NB4 (cell line): ENCODE data around the gene TEAD4.

ENCODE experiments used
- MYC ChIP-seq: IDR thresholded peaks from 2 replicates; pipeline ENCODE4 v1.6.1; 2011; ENCODE audit warnings: low read depth, low read length
- POLR2A ChIP-seq: IDR thresholded peaks from 2 replicates; pipeline ENCODE4 v1.6.1; 2011; ENCODE audit warnings: mild to moderate bottlenecking; ENCODE audit not compliant: insufficient read length; ENCODE audit errors: extremely low read depth
- TF ChIP-seq, protein P1 (sequence below): IDR thresholded peaks from one replicate; pipeline ENCODE4 v1.5.1; 2012; ENCODE audit warnings: low read depth, low read length
- TF ChIP-seq, protein P2 (sequence below): IDR thresholded peaks from 2 replicates; pipeline ENCODE4 v1.6.1; 2011; ENCODE audit warnings: low read depth, low read length

DNA sequence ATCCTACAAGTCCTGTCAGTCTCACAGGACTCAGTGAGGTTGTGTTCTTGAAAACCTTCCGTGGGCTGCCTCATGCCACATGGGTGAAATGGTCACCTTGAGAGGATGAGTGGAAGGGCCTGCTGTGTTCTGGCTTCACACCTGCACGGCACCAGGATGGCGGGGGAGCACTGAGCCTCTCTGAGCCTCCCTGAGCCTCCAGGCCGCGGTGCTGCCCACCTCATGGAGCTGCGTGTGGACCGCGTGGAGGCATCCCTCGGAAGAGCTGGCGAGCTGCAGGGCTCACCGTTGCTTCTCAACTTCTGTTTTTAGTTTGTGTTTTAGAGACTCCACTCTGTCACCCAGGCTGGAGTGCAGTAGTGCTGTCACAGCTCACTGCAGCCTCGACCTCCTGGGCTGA, 56.2 kb downstream of the TEAD4 start:
- TF ChIP-seq POLR2A (no peak), MYC (no peak)
- TF ChIP-seq, protein P1, sequence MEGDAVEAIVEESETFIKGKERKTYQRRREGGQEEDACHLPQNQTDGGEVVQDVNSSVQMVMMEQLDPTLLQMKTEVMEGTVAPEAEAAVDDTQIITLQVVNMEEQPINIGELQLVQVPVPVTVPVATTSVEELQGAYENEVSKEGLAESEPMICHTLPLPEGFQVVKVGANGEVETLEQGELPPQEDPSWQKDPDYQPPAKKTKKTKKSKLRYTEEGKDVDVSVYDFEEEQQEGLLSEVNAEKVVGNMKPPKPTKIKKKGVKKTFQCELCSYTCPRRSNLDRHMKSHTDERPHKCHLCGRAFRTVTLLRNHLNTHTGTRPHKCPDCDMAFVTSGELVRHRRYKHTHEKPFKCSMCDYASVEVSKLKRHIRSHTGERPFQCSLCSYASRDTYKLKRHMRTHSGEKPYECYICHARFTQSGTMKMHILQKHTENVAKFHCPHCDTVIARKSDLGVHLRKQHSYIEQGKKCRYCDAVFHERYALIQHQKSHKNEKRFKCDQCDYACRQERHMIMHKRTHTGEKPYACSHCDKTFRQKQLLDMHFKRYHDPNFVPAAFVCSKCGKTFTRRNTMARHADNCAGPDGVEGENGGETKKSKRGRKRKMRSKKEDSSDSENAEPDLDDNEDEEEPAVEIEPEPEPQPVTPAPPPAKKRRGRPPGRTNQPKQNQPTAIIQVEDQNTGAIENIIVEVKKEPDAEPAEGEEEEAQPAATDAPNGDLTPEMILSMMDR: no peak
- TF ChIP-seq, protein P2, sequence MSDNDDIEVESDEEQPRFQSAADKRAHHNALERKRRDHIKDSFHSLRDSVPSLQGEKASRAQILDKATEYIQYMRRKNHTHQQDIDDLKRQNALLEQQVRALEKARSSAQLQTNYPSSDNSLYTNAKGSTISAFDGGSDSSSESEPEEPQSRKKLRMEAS: no peak
